Stimulated activated CD8-positive, alpha-beta memory T cell treated with anti-CD3 and anti-CD28 coated beads, Interleukin-15, amount 100 ng/mL, for 24 hours (primary cell): ENCODE measurements around the gene GPR85.
A peak's percentile ranks its signal among the peaks of the same experiment; 100 is the strongest.
"Not testable (repeated sequence)": the region's sequence is repeated elsewhere in the genome, so short reads cannot be mapped to it uniquely, and the experiment has no call there.

Experiments used
- DNase-seq: peaks from one replicate; pipeline ENCODE4 v3.0.0-alpha.2; 2020; ENCODE audit warnings: low read depth

GPR85 gene, protein sequence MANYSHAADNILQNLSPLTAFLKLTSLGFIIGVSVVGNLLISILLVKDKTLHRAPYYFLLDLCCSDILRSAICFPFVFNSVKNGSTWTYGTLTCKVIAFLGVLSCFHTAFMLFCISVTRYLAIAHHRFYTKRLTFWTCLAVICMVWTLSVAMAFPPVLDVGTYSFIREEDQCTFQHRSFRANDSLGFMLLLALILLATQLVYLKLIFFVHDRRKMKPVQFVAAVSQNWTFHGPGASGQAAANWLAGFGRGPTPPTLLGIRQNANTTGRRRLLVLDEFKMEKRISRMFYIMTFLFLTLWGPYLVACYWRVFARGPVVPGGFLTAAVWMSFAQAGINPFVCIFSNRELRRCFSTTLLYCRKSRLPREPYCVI

DNA sequence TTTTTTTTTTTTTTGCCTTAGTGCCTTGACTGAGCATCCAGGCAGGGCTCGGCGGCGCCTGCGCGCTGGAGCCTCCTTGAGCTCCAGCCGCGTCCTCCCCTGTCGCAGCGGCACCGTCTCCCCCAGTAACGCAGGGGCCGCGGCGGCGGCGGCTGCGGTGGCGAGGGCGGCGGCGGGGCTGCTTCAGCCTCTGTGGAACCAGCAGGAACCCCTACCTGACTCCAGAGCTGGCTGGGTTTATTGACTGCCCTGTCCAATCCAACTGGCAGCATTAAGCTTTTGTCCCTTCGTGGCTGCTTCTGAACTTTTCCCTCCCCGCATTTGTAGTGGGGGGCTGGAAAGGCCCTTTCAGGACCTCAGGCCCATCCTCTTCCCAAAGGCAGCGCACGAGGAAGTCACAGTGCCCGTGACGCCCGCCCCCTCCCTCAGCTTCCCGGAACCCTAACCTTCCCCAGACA is at the start of gene GPR85:
GPR85 (minus strand) TSS at position 397 of the 458 bp plus-strand sequence. CDS start 2,106 bp downstream, outside the sequence.
- DNase-seq, result no peak

DNA sequence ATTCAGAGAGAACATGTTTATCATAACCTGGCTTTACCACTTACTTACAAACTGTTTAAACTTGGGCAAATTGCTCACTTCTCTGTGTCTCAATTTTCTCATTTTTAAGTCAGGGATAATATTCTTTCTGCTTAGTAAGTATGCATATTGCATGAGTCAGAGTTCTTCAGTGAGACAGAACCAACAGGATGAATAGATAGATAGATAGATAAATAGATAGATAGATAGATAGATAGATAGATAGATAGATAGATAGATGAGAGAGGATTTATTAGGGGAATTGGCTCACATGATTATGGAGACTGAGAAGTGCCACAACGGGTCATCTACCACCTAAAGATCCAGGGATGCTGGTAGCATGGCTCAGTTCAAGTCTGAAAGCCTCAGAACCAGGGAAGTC is 47.4 kb upstream of the GPR85 start:
- no peak for DNase-seq

DNA sequence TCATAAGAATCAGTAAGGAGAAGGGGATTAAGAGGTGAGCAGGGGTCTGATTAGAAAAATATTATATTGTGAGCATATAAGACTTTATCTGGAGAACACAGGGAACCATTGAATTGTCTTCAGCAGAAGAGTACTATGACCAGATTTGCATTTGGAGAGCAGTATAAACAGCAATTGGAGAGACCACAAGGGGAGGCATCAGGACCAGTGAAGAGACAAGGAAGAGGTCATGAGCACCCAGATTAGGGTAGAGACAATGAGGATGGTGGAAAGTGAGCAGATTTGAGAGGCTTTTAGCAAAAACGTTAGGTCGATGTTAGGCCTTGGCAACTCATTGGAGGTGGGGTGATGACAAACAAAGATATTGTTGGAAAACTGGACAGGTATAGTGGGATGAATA is 44.7 kb upstream of the GPR85 start:
- no peak for DNase-seq

DNA sequence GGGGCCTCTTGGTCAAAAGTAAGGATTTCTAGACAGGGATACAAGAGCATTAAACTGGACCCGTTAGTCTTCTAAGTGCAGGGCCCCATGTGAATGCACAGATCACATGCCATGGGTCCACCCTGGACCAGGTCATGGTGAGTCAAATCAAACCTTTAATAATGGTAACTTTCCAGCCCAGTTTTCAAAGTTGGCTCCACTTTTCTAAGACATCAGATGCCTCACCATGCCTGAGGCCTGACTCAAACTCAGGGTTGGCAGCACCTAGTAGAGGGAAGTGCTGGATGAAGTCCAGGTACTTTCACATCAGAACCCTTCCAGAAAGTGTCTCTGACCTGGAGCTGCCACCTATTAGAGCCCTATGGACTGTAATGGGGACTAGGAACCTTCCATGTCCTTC is 41.4 kb upstream of the GPR85 start:
- DNase-seq, result no peak

DNA sequence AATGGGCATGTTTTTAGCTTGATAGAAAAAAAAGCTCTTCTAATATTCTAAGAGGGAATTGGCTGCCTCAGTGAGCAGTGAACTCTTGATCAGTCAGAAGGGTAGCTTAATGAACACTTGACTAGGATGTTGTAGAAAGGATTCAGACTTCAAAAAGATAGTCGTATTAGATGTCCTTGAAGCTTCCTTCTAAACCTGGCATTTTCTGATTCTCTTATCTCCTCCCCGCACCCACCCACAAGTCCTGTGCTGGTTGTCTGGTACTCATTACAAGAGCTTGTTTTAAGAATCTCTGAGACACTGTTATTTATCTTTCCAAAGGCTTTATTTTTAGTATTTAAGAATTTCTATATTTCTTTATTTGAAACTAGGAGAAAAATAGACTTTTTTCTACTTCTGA is 39.1 kb upstream of the GPR85 start:
- DNase-seq, result no peak

DNA sequence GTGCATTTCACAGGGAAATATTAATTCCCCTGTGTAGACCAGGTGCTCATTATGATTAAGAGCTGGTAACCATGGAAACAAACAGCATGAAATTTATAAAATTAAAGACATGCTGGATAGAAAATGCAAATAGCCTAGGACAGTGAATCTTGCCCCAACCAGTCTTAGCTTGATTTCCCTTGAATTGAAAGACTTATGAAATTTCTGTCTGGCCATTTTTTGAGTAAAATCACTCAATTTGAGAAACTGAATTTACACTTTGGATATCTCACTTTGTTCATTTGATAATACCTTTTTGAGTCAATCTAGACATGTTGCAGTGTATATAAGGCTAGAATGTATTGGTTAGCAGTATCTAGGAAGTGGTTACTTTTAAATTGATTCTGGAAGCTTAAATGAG is 36.1 kb upstream of the GPR85 start:
- DNase-seq, result no peak

DNA sequence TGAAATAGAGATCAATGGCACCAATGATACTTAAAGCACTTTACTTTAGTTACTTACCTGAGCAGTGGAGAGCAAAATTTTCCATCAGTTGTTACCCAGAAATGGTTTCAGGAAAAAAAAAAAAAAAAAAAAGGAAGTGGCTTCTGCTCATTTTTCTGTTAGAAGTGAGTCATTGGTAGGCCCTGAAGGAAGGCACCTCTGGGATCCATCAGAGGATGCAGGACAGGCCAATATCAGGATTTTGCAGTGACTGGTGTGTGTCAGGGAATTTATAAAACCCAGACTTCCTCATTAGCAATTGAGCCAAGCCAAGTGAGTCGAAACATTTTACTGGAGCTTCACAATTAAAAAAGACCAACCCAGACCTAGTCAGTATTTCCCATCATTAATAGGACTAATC is 34.0 kb upstream of the GPR85 start:
- DNase-seq, result no peak

DNA sequence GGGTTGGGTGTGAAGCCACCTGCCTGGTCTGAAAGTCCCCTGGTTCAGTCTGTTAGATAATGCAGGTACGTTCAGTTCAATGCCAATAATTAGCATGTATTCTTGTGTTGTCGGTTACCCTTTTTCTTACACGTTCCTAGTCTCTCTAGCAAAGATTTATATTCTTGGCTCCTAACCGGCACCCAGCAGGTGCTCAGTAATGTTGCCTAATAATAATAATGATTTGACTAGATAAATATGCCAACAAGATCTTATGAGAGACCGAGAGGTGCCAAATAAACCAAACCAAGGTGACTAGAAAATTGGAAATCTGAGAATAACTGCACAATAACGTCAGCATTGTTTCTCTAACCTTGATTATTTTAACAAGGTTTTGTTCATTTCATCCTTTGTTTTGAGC is 32.8 kb upstream of the GPR85 start:
- DNase-seq, result no peak

DNA sequence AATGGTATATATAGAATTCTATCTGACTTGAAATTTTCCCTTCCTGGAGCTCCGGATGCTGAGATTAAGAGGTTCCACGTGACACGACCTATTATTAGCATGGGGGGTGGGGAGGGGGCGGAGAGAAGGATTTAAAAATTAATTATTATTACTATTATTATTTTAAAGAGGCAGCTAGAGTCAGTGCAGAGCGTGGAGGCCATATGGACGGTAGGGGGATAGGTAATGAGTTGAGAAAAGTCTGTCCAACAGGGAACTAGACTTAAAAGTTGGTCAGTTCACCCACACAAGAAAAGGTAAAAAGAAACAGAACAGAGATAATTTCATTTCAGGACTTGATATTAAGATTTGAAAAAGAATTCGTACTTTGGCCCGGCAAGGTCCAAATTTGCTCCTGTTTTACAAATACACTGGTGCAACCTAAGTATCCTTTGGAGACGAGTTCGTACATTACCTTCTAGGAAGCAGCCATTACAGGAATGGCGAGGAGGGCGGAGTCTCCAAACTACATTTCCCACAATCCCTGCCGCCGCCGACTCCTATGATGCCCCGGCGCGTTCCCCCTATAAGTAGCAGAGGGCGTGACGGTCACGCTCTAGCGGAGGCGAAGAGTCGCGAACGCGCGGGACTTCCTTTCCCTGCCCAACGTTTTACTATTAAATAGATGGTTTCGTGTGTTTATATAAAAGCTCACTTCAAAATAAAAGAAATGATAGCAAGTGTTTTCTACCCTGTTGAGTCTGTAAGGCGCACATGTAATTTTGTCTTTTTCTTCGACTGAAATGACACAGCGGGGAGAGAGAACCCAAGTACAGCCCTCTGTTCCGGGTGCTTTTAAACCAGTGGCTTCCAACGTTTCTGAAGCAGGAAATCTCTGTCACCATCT is 31.7 kb upstream of the GPR85 start, which contains the start of gene SMIM30:
SMIM30 (minus strand) TSS at position 481 of the 886 bp plus-strand sequence. CDS start 976 bp downstream, outside the sequence.
- DNase-seq, result peak; percentile 74

DNA sequence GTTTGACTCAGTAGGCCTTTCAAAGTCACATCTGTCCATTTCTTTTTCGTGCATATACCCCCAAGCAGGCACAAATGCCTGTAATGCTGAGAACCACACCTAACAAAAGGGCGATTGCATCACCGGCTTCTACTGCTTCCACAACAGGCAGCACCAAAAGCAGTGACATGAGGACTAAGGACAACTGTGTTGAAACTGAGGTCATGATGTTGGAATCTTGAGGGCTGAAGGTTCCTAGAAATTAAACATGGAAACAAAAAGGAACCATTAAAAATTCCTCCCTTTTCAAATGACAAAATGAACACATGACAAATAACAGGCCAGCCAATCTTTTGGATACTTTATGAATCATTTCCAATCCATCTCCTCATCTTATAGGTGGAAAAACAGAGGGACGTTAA is 30.7 kb upstream of the GPR85 start:
- not testable (repeated sequence) for DNase-seq

DNA sequence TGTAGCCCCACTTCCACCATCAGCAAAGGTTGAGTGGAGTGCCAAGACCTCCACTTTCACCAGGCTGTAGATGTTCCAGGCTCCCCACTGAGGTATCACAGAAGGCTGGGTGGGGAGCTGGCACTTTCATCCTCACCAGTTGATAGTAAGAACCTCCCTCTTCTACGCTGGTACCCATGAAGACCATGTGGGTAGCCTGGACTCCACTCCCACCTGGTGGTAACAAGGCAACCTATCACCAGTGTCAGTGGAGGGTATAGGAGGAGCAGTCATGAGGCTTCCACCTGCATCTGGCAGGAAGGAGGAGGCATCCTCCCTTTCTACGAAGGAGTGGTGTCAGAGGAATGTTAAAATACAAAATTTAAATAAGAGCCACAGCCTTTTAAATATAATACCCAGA is 27.3 kb upstream of the GPR85 start:
- DNase-seq, result no peak

DNA sequence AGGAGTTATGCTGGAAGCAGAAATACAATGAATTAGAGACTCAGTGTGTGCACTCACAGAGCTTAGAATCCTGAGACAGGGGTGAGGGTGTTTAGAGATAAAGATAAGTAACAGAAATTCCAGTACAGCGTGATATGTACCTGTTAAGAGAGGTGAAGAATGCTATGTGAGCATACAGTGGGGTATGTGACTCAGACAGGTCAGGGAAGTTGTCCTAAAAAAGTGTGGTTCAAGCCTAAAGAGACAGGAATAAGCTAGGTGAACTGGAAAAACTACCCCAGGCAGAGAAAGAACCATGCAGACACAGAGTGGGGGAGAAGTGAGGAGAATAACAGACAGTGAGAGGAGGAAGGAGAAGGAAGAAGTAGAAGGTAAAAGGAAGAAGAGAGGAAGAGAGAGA is 23.1 kb upstream of the GPR85 start:
- DNase-seq, result no peak

DNA sequence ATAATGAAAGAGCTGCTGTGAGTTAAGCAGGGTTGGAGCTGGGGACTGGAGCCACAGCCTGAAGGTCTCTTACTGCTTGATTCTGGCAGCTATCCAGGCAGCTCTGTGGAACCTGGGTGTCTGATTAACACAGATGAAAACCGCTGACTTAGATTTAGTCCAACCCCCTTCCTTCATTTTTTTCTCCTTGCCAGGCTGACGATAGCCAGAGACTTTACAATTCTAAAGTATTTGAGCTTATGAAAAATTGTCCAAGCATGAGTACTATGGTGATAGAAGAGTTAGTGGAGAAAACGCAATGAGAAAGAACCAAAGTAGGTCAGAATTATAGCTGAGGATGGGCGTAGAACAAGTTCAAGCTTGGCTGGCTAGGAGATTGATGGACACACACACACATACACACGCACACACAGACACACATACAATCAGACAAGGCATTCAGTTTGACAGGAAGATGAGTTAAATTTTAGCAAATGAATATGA is 13.5 kb upstream of the GPR85 start:
- no peak for DNase-seq

DNA sequence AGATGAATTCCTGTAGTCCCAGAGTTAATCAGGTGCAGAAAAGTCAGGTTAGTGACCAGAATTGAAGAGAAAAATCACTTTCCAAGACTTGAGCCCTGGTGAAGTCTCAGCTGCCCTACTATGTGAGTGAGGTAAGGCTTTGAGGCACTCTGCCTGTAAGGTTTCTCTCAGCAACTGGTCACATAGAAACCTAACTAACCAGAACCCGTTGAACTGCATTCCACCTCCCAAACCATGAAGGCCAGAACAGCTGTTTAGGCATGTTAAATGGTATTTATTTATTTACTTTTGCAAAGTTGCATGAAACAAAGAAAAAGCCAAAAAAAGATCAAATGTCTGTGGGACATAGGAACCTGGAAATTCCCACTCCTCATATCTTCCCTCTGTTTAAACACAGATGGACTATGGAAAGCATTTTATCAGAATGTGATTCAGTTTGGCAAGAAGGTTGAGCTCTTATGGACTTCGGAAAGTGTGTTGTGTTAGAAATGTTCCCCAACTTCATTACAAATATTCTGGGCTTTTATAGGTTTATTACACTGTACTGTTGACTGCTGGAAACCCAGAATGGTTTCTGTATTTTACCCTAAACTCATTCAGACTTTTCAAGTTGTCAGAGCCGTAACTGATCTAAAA is 12.8 kb upstream of the GPR85 start:
- no peak for DNase-seq

DNA sequence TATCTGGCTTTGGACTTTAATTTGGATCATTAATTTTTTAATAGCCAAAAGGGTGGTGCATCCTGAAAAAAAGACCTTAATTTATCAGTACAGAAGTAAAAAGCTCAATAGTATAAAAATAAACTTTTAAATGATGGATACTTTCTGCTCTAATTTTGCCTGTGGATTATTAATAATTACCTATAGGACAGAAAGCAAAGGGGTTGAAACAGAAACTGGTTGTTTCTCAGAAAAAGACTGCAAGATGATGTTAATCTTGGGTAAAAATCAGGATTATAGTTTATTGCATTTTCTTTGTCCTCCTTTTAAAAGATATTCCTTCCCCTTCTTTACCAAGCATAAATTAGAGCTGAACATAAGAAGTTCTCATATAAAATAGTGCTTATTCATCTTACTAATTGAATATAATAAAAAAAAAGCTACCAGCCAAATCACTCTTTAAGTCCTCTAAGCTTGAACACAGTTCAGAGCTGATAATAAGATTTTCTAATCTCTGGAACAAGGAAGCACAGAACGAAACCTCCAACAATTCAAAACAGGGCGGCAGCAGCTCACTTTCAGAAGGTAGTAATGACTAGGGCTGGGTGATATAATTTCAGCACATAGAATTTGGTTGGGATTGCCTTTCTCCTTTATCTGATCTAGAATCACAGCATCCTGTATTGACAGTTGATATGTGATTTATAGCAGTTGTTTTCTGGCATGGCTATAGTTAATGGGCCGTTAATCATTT is 8.1 kb upstream of the GPR85 start:
- DNase-seq, result no peak

DNA sequence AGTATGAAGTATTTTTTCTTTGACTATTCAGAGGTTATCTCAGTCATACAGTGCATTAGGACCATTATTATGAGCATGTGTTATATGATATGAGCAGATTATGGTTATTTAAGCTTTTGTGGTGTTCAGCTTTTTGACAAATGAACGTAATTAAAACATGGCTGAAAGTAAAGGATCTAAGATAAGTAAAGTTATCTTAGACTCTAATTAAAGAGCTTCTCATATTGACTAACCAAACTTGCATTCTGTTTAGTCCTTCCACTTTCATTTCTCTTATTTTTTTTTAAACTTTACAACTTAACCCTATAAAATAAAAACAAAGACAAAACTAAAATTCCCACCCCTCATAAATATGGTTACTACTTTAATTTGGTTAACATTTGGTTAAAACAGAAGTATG is 6.9 kb upstream of the GPR85 start:
- DNase-seq, result no peak

DNA sequence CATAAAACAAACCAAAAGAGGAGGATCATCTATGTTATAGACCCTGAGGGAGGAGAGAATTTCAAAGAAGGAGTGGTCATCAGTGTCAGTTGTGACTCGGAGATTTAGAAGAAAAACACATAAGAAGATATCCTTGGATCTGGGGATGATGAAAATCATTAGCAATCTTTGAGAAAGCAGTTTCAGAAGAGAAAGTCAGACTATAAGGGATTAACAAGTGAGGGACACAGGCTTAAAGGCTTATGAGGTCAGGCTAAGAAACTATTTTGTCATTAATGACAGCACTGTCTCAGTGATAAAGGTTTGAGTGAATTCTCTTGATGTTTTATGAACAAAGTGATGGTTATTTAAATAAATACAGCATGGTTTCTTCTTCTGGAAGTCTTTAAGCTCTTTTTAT is 6.1 kb upstream of the GPR85 start:
- no peak for DNase-seq

DNA sequence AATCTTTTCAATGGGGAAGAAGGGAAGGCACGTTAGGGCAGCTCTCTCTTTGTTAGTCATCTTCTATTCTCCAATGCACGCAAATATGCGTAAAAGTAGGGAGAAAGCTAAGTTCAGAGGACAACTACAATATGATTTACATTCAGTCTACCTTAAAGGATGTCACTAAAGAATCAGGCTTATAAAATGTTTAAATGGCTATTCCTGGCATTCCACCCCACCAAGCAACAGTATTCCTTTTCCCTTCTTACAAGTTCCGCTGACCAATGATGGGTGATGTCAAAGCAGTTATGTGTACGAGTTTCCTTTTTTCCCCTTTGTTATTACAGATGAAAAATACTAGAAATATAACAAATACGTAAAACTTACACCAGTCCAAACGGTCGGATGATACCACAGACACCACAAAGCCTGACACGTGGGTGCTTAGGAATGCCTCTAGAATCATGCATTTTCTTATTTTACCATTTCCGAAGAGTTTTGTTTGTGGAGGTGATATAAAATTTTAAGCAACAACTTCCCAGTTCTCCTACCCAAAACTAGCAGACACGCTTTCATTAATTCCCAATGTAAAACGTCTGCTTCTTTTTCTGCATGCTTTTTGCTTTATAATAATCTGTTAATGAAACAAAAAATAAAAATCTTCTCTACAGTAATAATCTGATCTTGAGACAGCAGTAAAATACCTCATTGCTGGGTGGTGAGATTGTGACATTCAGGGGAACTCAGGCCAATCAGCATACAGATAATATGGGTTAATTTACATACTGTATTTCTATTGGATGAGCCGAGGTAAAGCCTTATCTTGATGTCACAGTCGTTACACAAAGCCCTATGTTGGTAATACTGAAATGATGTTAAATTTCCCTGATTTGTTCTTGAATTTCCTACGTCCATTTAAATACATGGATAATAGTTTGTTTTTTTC is 708 bp upstream of the GPR85 start:
- no peak for DNase-seq

DNA sequence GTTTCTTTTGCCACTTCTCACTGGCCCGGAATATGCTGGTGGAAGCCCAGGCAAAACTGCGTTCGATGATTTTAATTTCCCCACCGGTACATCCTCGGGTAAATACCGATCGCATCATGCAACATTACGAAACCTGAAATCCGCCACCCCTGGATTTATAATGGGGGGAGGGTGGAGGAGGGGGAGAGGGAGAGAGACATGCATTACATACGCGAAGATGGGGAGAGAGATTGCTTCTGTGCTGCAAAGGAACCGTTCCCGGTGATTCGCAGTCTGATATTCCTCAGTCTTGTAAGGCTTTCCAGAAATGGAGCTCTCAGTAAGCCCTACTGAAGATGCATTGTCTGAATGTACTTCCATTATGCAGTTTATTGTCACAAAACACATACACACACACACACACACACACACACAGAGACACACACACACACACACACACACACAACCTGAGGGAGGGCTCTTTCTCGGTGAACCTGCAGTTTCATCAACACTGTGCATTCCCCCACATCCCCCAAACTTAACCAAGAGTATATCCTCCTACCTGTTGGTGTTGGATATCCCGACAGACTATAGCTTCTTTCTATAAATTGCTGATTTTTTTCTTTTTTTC is 741 bp downstream of the GPR85 start:
- DNase-seq, result no peak

DNA sequence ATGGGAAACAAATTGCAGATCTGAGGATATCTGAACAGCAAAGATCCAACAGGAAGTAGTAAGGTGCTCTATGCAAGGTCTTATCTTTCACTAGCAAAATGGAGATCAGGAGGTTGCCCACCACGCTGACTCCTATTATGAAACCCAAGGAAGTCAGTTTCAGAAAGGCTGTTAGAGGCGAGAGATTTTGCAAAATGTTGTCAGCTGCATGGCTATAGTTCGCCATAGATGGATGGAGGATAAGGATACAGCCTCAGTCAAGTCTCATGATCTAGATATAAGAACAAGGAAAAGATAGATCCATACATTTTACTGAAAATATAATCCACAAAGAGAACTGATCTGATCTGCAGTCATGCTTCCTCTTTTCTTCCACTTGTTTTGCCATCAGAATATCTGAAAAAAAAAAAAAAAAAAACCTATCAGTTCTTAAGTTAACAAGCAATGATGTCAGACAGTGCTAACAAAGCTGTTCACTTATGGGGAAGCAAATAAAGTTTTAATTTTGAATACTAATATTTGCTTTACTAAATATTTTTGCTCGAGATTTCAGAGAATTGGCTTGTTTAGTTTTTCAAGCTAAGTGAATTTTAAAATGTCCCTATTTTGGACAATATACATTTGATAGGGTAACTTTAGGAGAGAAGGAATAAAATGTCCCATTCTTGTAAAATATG is 2.0 kb downstream of the GPR85 start:
- DNase-seq, result no peak
